Gastrocnemius medialis (tissue), 4 donors: ENCODE results near the gene UGT1A3. TPM values are rescaled to one million over a fixed set of nuclear protein-coding genes. Genes with fewer than 3 reads are reported as not detected.

Experiments used
- ATAC-seq, 2 donors: fragments of 150-250 bp; one replicate each; pipeline ENCODE4 v1.9.1; 2016
- DNase-seq, 2 donors: peaks; one replicate each; pipeline ENCODE4 v3.0.0-alpha.2; 2019
- H3K27ac ChIP-seq, 4 donors: fragments of 200-600 bp; sonication (generic); 1 replicate in 1 of 4; 2 replicates in 3 of 4; pipeline ENCODE4 v1.5.1; 2016 to 2018; ENCODE audit warnings: mild to moderate bottlenecking in 2 of 4, moderate library complexity in 1 of 4
- H3K27me3 ChIP-seq, 3 donors: fragments of 200-600 bp; sonication (generic) in 2 of 3; 1 replicate in 1 of 3; 2 replicates in 2 of 3; pipeline versions ENCODE4 v1.5.1 to v1.6.0; 2016 to 2019; ENCODE audit warnings: mild to moderate bottlenecking in 1 of 3, moderate library complexity in 1 of 3
- H3K36me3 ChIP-seq, 2 donors: fragments of 200-600 bp; sonication (generic) in 1 of 2; one replicate each; pipeline ENCODE4 v1.5.1; 2017 to 2018
- H3K4me1 ChIP-seq, 2 donors: fragments of 200-600 bp; sonication (generic) in 1 of 2; one replicate each; pipeline ENCODE4 v1.5.1; 2016 to 2017; ENCODE audit warnings: mild to moderate bottlenecking in 2 of 2
- H3K4me3 ChIP-seq, 4 donors: fragments of 200-600 bp; sonication (generic) in 3 of 4; 1 replicate in 1 of 4; 2 replicates in 3 of 4; pipeline ENCODE4 v1.5.1; 2016 to 2019; ENCODE audit warnings: mild to moderate bottlenecking in 2 of 4
- H3K9me3 ChIP-seq, 3 donors: fragments of 200-600 bp; sonication (generic) in 2 of 3; 1 replicate in 1 of 3; 2 replicates in 2 of 3; pipeline ENCODE4 v1.5.1; 2016 to 2019
- CTCF ChIP-seq, 5 experiments: fragments of 450-650 bp in 3 of 5; fragments of 200-600 bp in 2 of 5; sonication (generic) in 2 of 5; IDR thresholded peaks in 4 of 5; conservative IDR thresholded peaks in 1 of 5; 1 replicate in 4 of 5; 2 replicates in 1 of 5; pipeline ENCODE4 v1.5.1; 2016 to 2019; ENCODE audit warnings: antibody characterized with exemption in 5 of 5, mild to moderate bottlenecking in 3 of 5, moderate library complexity in 3 of 5
- POLR2A ChIP-seq, 2 donors: fragments of 450-650 bp; IDR thresholded peaks; one replicate each; pipeline ENCODE4 v1.6.1; 2017; ENCODE audit warnings: antibody characterized with exemption in 2 of 2, mild to moderate bottlenecking in 2 of 2, moderate library complexity in 2 of 2
- in situ Hi-C, 4 donors: fragments of 200-750 bp; cut with MboI; loops; one replicate each; pipeline versions ENCODE4 v1.15.0 to v1.8.0; 2017; ENCODE audit warnings: low sequenced_read_pairs in 4 of 4
- intact Hi-C: fragments of 100-400 bp; cut with DNase I; formaldehyde crosslinking; loops from one replicate; pipeline ENCODE4 v1.15.1; 2023; ENCODE audit warnings: low total_unique reads
- total RNA-seq, 4 donors: library from RNA; depleted of rRNA; stranded (reverse); fragments of >200 nt; gene quantifications; one replicate each; pipeline versions ENCODE4 v1.1.0 to v1.2.3, GENCODE V29; 2016

The UGT1A3 gene
- total RNA-seq, 4 donors from 2014 or later: 0.16 TPM; not detected in 3

GRCh38 chr2:233711312-233712008 lies 17.4 kb upstream of the UGT1A3 start:
- Histone ChIP-seq H3K27ac (no peak overlapping the region), H3K27me3 (no peaks in the 10 kb centered on the region), H3K4me3 (no peak overlapping the region), H3K4me1 (no peaks in the 10 kb centered on the region), H3K9me3 (no peaks in the 10 kb centered on the region), H3K36me3 (no peaks in the 10 kb centered on the region)
- TF ChIP-seq CTCF (IDR thresholded peaks at IDR 0.05 in 4 of 5, conservative IDR thresholded peaks at IDR 0.05 in 1 of 5) (peak in 3 of 5 experiments; percentile 40 to 51 (median 42)), POLR2A (IDR thresholded peaks at IDR 0.05) (no peak)
- intact Hi-C loops (no loop called here), in situ Hi-C loops (no loop called here)
- ATAC-seq: no peak
- DNase-seq: peak in 1 of 2 donors; percentile 19

- no peaks in the 10 kb centered on the region for H3K27me3 ChIP-seq
- no peaks in the 10 kb centered on the region for H3K4me1 ChIP-seq
- TF ChIP-seq CTCF (IDR thresholded peaks at IDR 0.05 in 4 of 5, conservative IDR thresholded peaks at IDR 0.05 in 1 of 5): no peak
- TF ChIP-seq POLR2A (IDR thresholded peaks at IDR 0.05): no peak
- no peak within 1 kb of the TSS for H3K4me3 ChIP-seq
- intact Hi-C loops (no loop called here), in situ Hi-C loops (no loop called here)
- no peaks in the 10 kb centered on the region for H3K9me3 ChIP-seq
- H3K27ac ChIP-seq: no peak within 1 kb of the TSS
- H3K36me3 ChIP-seq: no peaks in the 10 kb centered on the region
- ATAC-seq: no peak
- no peak for DNase-seq
Observed at GRCh38 chr2:233712611-233713261, 16.1 kb upstream of the UGT1A3 start, which contains the start of gene UGT1A5. UGT1A5 (plus strand) TSS chr2:233712907; CDS start chr2:233712992, 85 bp downstream.

- H3K27me3 ChIP-seq: no peaks in the 10 kb centered on the region
- H3K27ac ChIP-seq: no peak overlapping the region
- TF ChIP-seq POLR2A (IDR thresholded peaks at IDR 0.05): no peak
- no peak for TF ChIP-seq CTCF (IDR thresholded peaks at IDR 0.05 in 4 of 5, conservative IDR thresholded peaks at IDR 0.05 in 1 of 5)
- intact Hi-C loops: no loop called here
- H3K36me3 ChIP-seq: no peaks in the 10 kb centered on the region
- no peak overlapping the region for H3K4me3 ChIP-seq
- DNase-seq (no peak), ATAC-seq (no peak)
- in situ Hi-C loops: no loop called here
- no peaks in the 10 kb centered on the region for H3K9me3 ChIP-seq
- H3K4me1 ChIP-seq: no peaks in the 10 kb centered on the region
Observed at GRCh38 chr2:233713262-233713615, 15.6 kb upstream of the UGT1A3 start.

GRCh38 chr2:233714121-233714520 lies 14.7 kb upstream of the UGT1A3 start:
- H3K27me3 ChIP-seq: no peaks in the 10 kb centered on the region
- ATAC-seq: no peak
- TF ChIP-seq CTCF (IDR thresholded peaks at IDR 0.05 in 4 of 5, conservative IDR thresholded peaks at IDR 0.05 in 1 of 5) (no peak), POLR2A (IDR thresholded peaks at IDR 0.05) (no peak)
- intact Hi-C loops (no loop called here), in situ Hi-C loops (no loop called here)
- no peaks in the 10 kb centered on the region for H3K4me1 ChIP-seq
- H3K9me3 ChIP-seq: no peaks in the 10 kb centered on the region
- no peak for DNase-seq
- H3K27ac ChIP-seq: no peak overlapping the region
- H3K36me3 ChIP-seq: no peaks in the 10 kb centered on the region
- H3K4me3 ChIP-seq: no peak overlapping the region
